ENCODE data around the gene CLCN5.

CLCN5 gene

DNA sequence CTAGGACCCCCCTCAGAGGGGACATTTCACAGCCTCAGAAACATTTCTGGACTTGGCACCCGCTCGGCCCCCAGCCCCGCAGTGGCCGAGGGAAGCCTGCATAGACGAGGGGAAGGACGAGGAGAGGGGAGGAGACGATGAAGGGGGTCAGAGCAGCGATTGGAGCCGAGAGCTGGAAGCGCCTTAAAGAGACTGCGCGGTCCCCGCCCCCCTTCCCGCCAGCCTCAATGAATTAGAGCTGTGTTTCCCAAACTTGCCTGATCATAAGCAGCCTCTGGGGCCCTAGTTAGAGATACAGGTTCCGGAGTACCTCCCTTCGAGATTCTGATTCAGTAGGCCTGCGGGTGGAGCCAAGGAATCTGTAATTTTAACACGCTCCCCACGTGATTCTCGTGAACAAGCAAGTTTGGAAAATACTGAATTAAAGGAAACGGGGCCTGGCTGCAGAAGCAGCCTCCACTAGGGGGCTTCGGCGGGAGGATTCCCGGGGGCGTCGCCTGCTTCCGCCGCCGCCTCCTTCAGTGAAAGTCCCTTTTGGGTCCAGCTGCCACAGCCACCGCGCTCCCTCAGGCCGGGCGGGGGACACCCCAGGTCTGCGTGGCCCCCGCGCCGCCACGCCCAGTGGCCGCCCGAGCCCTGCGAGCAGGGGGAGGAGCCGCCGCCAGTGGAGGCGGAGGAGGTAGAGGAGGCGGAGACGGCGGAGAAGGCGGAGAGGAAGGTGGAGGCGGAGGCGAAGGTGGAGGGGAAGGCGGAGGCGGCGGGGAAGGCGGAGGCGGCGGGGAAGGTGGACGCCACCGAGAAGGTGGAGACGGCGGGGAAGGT, 43.4 kb upstream of the CLCN5 start, which contains the start of gene USP27X (continued):
- TF ChIP-seq, protein P1, sequence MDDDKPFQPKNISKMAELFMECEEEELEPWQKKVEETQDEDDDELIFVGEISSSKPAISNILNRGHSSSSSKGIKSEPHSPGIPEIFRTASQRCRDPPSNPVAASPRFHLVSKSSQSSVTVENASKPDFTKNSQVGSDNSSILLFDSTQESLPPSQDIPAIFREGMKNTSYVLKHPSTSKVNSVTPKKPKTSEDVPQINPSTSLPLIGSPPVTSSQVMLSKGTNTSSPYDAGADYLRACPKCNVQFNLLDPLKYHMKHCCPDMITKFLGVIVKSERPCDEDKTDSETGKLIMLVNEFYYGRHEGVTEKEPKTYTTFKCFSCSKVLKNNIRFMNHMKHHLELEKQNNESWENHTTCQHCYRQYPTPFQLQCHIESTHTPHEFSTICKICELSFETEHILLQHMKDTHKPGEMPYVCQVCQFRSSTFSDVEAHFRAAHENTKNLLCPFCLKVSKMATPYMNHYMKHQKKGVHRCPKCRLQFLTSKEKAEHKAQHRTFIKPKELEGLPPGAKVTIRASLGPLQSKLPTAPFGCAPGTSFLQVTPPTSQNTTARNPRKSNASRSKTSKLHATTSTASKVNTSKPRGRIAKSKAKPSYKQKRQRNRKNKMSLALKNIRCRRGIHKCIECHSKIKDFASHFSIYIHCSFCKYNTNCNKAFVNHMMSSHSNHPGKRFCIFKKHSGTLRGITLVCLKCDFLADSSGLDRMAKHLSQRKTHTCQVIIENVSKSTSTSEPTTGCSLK (tag by site-specific recombination; IDR thresholded peaks at IDR 0.05), result no peak
- TF ChIP-seq ZBTB48 (tag by site-specific recombination; IDR thresholded peaks at IDR 0.05) (peak; percentile 53), ZBTB21 (tag by site-specific recombination; IDR thresholded peaks at IDR 0.05) (no peak), ZNF426 (tag by site-specific recombination; IDR thresholded peaks at IDR 0.05) (no peak), ZNF132 (tag by site-specific recombination; IDR thresholded peaks at IDR 0.05; ENCODE audit: borderline replicate concordance) (no peak), ZNF747 (tag by site-specific recombination; IDR thresholded peaks at IDR 0.05) (no peak), ZNF202 (tag by site-specific recombination; IDR thresholded peaks at IDR 0.05; ENCODE audit: borderline replicate concordance) (no peak), ZNF561 (tag by site-specific recombination; IDR thresholded peaks at IDR 0.05; ENCODE audit: borderline replicate concordance) (0 out of 2 replicates have a peak, but pooled peaks have one; percentile 26), ZNF433 (tag by site-specific recombination; IDR thresholded peaks at IDR 0.05; ENCODE audit: low read depth) (no peak), ZNF16 (tag by site-specific recombination; IDR thresholded peaks at IDR 0.05; ENCODE audit: low read depth) (no peak), OSR2 (tag by site-specific recombination; IDR thresholded peaks at IDR 0.05) (no peak), ZNF707 (tag by site-specific recombination; IDR thresholded peaks at IDR 0.05) (no peak), WT1 (tag by site-specific recombination; IDR thresholded peaks at IDR 0.05) (no peak), ZNF114 (tag by site-specific recombination; IDR thresholded peaks at IDR 0.05) (no peak), MZF1 (tag by site-specific recombination; IDR thresholded peaks at IDR 0.05; ENCODE audit: borderline replicate concordance) (no peak), ZNF785 (tag by site-specific recombination; IDR thresholded peaks at IDR 0.05) (no peak), ZNF621 (tag by site-specific recombination; IDR thresholded peaks at IDR 0.05) (no peak)
- TF ChIP-seq, protein P2, sequence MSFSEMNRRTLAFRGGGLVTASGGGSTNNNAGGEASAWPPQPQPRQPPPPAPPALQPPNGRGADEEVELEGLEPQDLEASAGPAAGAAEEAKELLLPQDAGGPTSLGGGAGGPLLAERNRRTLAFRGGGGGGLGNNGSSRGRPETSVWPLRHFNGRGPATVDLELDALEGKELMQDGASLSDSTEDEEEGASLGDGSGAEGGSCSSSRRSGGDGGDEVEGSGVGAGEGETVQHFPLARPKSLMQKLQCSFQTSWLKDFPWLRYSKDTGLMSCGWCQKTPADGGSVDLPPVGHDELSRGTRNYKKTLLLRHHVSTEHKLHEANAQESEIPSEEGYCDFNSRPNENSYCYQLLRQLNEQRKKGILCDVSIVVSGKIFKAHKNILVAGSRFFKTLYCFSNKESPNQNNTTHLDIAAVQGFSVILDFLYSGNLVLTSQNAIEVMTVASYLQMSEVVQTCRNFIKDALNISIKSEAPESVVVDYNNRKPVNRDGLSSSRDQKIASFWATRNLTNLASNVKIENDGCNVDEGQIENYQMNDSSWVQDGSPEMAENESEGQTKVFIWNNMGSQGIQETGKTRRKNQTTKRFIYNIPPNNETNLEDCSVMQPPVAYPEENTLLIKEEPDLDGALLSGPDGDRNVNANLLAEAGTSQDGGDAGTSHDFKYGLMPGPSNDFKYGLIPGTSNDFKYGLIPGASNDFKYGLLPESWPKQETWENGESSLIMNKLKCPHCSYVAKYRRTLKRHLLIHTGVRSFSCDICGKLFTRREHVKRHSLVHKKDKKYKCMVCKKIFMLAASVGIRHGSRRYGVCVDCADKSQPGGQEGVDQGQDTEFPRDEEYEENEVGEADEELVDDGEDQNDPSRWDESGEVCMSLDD (tag by site-specific recombination; IDR thresholded peaks at IDR 0.05), result no peak
- TF ChIP-seq, protein P3, sequence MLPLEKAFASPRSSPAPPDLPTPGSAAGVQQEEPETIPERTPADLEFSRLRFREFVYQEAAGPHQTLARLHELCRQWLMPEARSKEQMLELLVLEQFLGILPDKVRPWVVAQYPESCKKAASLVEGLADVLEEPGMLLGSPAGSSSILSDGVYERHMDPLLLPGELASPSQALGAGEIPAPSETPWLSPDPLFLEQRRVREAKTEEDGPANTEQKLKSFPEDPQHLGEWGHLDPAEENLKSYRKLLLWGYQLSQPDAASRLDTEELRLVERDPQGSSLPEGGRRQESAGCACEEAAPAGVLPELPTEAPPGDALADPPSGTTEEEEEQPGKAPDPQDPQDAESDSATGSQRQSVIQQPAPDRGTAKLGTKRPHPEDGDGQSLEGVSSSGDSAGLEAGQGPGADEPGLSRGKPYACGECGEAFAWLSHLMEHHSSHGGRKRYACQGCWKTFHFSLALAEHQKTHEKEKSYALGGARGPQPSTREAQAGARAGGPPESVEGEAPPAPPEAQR (tag by site-specific recombination; IDR thresholded peaks at IDR 0.05), result no peak
- TF ChIP-seq, protein P4, sequence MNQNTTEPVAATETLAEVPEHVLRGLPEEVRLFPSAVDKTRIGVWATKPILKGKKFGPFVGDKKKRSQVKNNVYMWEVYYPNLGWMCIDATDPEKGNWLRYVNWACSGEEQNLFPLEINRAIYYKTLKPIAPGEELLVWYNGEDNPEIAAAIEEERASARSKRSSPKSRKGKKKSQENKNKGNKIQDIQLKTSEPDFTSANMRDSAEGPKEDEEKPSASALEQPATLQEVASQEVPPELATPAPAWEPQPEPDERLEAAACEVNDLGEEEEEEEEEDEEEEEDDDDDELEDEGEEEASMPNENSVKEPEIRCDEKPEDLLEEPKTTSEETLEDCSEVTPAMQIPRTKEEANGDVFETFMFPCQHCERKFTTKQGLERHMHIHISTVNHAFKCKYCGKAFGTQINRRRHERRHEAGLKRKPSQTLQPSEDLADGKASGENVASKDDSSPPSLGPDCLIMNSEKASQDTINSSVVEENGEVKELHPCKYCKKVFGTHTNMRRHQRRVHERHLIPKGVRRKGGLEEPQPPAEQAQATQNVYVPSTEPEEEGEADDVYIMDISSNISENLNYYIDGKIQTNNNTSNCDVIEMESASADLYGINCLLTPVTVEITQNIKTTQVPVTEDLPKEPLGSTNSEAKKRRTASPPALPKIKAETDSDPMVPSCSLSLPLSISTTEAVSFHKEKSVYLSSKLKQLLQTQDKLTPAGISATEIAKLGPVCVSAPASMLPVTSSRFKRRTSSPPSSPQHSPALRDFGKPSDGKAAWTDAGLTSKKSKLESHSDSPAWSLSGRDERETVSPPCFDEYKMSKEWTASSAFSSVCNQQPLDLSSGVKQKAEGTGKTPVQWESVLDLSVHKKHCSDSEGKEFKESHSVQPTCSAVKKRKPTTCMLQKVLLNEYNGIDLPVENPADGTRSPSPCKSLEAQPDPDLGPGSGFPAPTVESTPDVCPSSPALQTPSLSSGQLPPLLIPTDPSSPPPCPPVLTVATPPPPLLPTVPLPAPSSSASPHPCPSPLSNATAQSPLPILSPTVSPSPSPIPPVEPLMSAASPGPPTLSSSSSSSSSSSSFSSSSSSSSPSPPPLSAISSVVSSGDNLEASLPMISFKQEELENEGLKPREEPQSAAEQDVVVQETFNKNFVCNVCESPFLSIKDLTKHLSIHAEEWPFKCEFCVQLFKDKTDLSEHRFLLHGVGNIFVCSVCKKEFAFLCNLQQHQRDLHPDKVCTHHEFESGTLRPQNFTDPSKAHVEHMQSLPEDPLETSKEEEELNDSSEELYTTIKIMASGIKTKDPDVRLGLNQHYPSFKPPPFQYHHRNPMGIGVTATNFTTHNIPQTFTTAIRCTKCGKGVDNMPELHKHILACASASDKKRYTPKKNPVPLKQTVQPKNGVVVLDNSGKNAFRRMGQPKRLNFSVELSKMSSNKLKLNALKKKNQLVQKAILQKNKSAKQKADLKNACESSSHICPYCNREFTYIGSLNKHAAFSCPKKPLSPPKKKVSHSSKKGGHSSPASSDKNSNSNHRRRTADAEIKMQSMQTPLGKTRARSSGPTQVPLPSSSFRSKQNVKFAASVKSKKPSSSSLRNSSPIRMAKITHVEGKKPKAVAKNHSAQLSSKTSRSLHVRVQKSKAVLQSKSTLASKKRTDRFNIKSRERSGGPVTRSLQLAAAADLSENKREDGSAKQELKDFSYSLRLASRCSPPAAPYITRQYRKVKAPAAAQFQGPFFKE (tag by site-specific recombination; IDR thresholded peaks at IDR 0.05; ENCODE audit: borderline replicate concordance), result no peak
- TF ChIP-seq, protein P5, sequence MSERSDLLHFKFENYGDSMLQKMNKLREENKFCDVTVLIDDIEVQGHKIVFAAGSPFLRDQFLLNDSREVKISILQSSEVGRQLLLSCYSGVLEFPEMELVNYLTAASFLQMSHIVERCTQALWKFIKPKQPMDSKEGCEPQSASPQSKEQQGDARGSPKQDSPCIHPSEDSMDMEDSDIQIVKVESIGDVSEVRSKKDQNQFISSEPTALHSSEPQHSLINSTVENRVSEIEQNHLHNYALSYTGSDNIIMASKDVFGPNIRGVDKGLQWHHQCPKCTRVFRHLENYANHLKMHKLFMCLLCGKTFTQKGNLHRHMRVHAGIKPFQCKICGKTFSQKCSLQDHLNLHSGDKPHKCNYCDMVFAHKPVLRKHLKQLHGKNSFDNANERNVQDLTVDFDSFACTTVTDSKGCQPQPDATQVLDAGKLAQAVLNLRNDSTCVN (tag by site-specific recombination; optimal IDR thresholded peaks at IDR 0.05), result peak; percentile 45
- TF ChIP-seq, protein P6, sequence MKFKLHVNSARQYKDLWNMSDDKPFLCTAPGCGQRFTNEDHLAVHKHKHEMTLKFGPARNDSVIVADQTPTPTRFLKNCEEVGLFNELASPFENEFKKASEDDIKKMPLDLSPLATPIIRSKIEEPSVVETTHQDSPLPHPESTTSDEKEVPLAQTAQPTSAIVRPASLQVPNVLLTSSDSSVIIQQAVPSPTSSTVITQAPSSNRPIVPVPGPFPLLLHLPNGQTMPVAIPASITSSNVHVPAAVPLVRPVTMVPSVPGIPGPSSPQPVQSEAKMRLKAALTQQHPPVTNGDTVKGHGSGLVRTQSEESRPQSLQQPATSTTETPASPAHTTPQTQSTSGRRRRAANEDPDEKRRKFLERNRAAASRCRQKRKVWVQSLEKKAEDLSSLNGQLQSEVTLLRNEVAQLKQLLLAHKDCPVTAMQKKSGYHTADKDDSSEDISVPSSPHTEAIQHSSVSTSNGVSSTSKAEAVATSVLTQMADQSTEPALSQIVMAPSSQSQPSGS (tag by site-specific recombination; IDR thresholded peaks at IDR 0.05; ENCODE audit: low read depth), result no peak
